HepG2 (cell line): Measurements from ENCODE around the gene CLEC14A. TPM values are rescaled to one million over a fixed set of nuclear protein-coding genes. Genes with fewer than 3 reads are reported as not detected.

Experiments
- ATAC-seq: fragments of 200-7000 bp; cut with Tn5 transposase; 3 replicates; pipeline ENCODE4 v1.9.1; 2020; ENCODE audit warnings: mild to moderate bottlenecking, moderate library complexity
- BruUV-seq: library from RNA; stranded (reverse); fragments of 400-500 nt; replicated peaks from 2 replicates; lab custom pipeline; 2021; lab: Mats Ljungman, UMichigan
- CTCF ChIA-PET: fragments of 300-600 bp; formaldehyde crosslinking; extraction: SDS; loops from one replicate; lab custom pipeline; 2021; ENCODE audit warnings: low total read pairs, inconsistent platforms, low intra/inter-chr PET ratio; lab: Yijun Ruan, JAX
- POLR2A ChIA-PET: fragments of 350-600 bp; sonication (Branson Sonifier 250); formaldehyde crosslinking; loops from one replicate; lab custom pipeline; 2020; ENCODE audit warnings: antibody characterized with exemption, inconsistent platforms; lab: Yijun Ruan, JAX
- DNase-seq: peaks from one replicate; pipeline ENCODE4 v3.0.0-alpha.2; 2015; ENCODE audit warnings: low spot score
- FAIRE-seq: peaks from 3 replicates; lab custom pipeline; 2011; peaks lifted over from hg19 to GRCh38; lab: Jason Lieb, UNC
- H2AFZ ChIP-seq: one replicate; pipeline ENCODE4 v1.6.1; 2011; ENCODE audit warnings: low read length, inconsistent platforms
- H3K27ac ChIP-seq: fragments of 300-600 bp; 3 replicates; pipeline ENCODE4 v1.8.0; 2011; ENCODE audit warnings: mixed run types, mild to moderate bottlenecking, mixed read lengths, low read length, inconsistent platforms; ENCODE audit not compliant: insufficient read depth; ENCODE audit errors: extremely low read length
- H3K27me3 ChIP-seq, 2 experiments: fragments of 200-600 bp in 1 of 2; 2 replicates in 1 of 2; 3 replicates in 1 of 2; pipeline versions ENCODE4 v1.6.0 to v1.8.0; 2011; ENCODE audit warnings: low read length in 2 of 2, mild to moderate bottlenecking in 2 of 2, moderate library complexity in 2 of 2, inconsistent platforms in 1 of 2; ENCODE audit not compliant: insufficient read depth in 2 of 2, control insufficient read depth in 1 of 2
- H3K36me3 ChIP-seq, 2 experiments: fragments of 200-600 bp in 1 of 2; replicated peaks in 1 of 2; 2 replicates in 1 of 2; 3 replicates in 1 of 2; pipeline versions ENCODE4 v1.5.1 to v1.8.0; 2011; ENCODE audit warnings: low read length in 2 of 2, inconsistent platforms in 1 of 2; ENCODE audit not compliant: insufficient read depth in 2 of 2, control insufficient read depth in 1 of 2
- H3K4me1 ChIP-seq: 2 replicates; pipeline ENCODE4 v1.5.1; 2012; ENCODE audit warnings: low read length, inconsistent platforms; ENCODE audit not compliant: insufficient read depth
- H3K4me2 ChIP-seq: 2 replicates; pipeline ENCODE4 v1.6.0; 2011; ENCODE audit warnings: low read depth, low read length, inconsistent platforms
- H3K4me3 ChIP-seq, 3 experiments: fragments of 200-600 bp in 1 of 3; sonication (generic), shearing (Covaris generic) in 1 of 3; replicated peaks in 1 of 3; 2 replicates each; pipeline ENCODE4 v1.5.1; 2011 to 2016; ENCODE audit warnings: low read length in 3 of 3, inconsistent platforms in 2 of 3, low read depth in 2 of 3, mild to moderate bottlenecking in 2 of 3, control low read depth in 1 of 3, mixed read lengths in 1 of 3; ENCODE audit not compliant: insufficient read depth in 1 of 3
- H3K79me2 ChIP-seq: one replicate; pipeline ENCODE4 v1.6.1; 2011; ENCODE audit warnings: low read length, inconsistent platforms; ENCODE audit not compliant: insufficient read depth
- H3K9ac ChIP-seq: 2 replicates; pipeline ENCODE4 v1.6.0; 2011; ENCODE audit warnings: mild to moderate bottlenecking, low read depth, low read length, inconsistent platforms; ENCODE audit not compliant: insufficient read depth
- H3K9me3 ChIP-seq: 2 replicates; pipeline ENCODE4 v1.5.1; 2012; ENCODE audit warnings: mild to moderate bottlenecking, low read length
- H4K20me1 ChIP-seq: 2 replicates; pipeline ENCODE4 v1.6.0; 2011; ENCODE audit warnings: inconsistent platforms, mild to moderate bottlenecking, low read length, moderate library complexity; ENCODE audit not compliant: insufficient read depth
- BHLHE40 ChIP-seq: IDR thresholded peaks from 2 replicates; pipeline ENCODE4 v1.6.1; 2011; ENCODE audit warnings: low read length, improper control_type of control experiment
- DNMT3B ChIP-seq: conservative IDR thresholded peaks from 2 replicates; pipeline ENCODE4 v1.6.1; 2016; ENCODE audit warnings: missing biosample characterization, control low read depth
- DPF2 ChIP-seq: sonication (generic); formaldehyde crosslinking; IDR thresholded peaks from 2 replicates; pipeline ENCODE4 v1.4.0; 2020; ENCODE audit warnings: mild to moderate bottlenecking, low read depth, missing genetic modification reagents, borderline replicate concordance
- FOSL1 ChIP-seq: sonication (generic); formaldehyde crosslinking; IDR thresholded peaks from 2 replicates; pipeline ENCODE4 v1.9.0; 2021; ENCODE audit warnings: missing genetic modification reagents, borderline replicate concordance
- MAFK ChIP-seq, 2 experiments: IDR thresholded peaks in 1 of 2; conservative IDR thresholded peaks in 1 of 2; 2 replicates each; pipeline ENCODE4 v1.6.1; 2011; ENCODE audit warnings: improper control_type of control experiment in 2 of 2, low read length in 2 of 2
- TIGD3 ChIP-seq: sonication (generic); formaldehyde crosslinking; IDR thresholded peaks from 2 replicates; pipeline ENCODE4 v1.5.1; 2020; ENCODE audit warnings: mild to moderate bottlenecking, missing genetic modification reagents, borderline replicate concordance
- TMF1 ChIP-seq: sonication (generic); formaldehyde crosslinking; IDR thresholded peaks from 2 replicates; pipeline ENCODE4 v1.8.1; 2022; ENCODE audit warnings: low read depth, missing genetic modification reagents
- XBP1 ChIP-seq: sonication (generic); formaldehyde crosslinking; IDR thresholded peaks from 2 replicates; pipeline ENCODE4 v1.5.0; 2020; ENCODE audit warnings: missing genetic modification reagents
- ZNF83 ChIP-seq: sonication (generic); formaldehyde crosslinking; IDR thresholded peaks from 2 replicates; pipeline ENCODE4 v1.4.0; 2020; ENCODE audit warnings: missing genetic modification reagents, mild to moderate bottlenecking, borderline replicate concordance
- WGBS: methylation state at CpG from one replicate; pipeline ENCODE4 v1.1.6; 2017; ENCODE audit warnings: low lambda C conversion rate; 5-methylcytosine and 5-hydroxymethylcytosine counted together
- in situ Hi-C: cut with HindIII; loops from 2 replicates; pipeline ENCODE4 v1.10.0; 2017; ENCODE audit warnings: low pct_unique_long_range_greater_than_20kb; ENCODE audit not compliant: extremely low pct_ligation_motif_present
- intact Hi-C: fragments of 100-400 bp; cut with micrococcal nuclease; formaldehyde crosslinking; loops from one replicate; pipeline ENCODE4 v1.10.0; 2022; ENCODE audit not compliant: unreplicated experiment
- polyA plus RNA-seq, 8 experiments: library from polyadenylated mRNA; depleted of rRNA in 3 of 8; stranded (reverse) in 7 of 8; unstranded in 1 of 8; fragments of >200 nt; fragmentation: Illumina TruSeq in 4 of 8; extraction: Trizol in 4 of 8; gene quantifications; 2 replicates each; pipeline versions ENCODE4 v1.2.1 to v1.2.3, GENCODE V29; 2011 to 2016; ENCODE audit warnings: low read depth in 4 of 8, missing spikeins in 1 of 8, mixed read lengths in 1 of 8; ENCODE audit not compliant: insufficient read depth in 1 of 8
- total RNA-seq, 5 experiments: library from RNA; depleted of rRNA; stranded (reverse); fragments of >200 nt; fragmentation: Illumina TruSeq; extraction: Trizol; gene quantifications; 2 replicates each; pipeline ENCODE4 v1.2.3, GENCODE V29; 2016; ENCODE audit warnings: low read depth in 1 of 5
- TF ChIP-seq, protein P1 (sequence below): sonication (generic); formaldehyde crosslinking; IDR thresholded peaks from 2 replicates; pipeline ENCODE4 v1.5.0; 2020; ENCODE audit warnings: missing genetic modification reagents, mild to moderate bottlenecking, borderline replicate concordance
- TF ChIP-seq, protein P2 (sequence below): sonication (generic); formaldehyde crosslinking; conservative IDR thresholded peaks from 2 replicates; pipeline ENCODE4 v1.4.0; 2020; ENCODE audit warnings: mild to moderate bottlenecking, missing genetic modification reagents, moderate library complexity

The CLEC14A gene
- total and polyA plus RNA-seq, 2 of the 13 experiments (the other 11 are each of a cell fraction or from before 2014, with no cell fraction given): not detected

DNA sequence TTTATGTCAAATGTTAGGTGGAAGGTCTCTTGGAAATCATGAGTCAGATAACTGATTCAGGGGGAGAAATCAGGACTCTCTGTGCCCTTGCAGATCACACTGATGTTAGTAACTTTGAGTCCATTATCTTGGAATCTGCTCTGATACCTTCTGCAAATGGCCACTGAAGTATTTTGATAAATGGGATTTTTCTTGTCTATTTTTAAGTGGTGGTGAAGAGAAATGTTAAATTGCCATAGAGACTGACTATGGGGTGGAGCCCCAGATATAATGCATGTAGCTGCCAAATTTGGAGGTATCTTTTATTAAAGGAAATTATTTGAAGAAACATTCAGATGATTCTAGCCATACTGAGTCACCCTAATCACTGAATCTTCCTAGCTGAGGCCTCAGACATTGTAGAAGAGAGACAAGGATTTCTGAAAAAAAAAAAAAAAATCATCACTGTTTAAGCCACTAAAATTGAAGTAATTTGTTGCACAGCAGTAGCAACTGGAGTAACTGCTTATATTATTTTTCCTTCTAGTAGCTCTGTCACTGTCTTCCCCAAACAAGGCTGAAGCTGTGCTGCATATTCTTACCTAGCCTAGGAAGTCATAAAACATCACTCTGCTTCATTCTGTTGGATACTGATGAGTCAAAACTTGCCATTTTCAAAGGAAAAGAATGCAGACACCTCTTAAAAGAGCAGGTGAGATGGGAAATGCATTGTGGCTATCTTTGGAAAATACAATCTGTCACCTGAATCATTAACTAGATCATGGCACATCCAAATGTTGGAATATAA lies 36.0 kb upstream of the CLEC14A start (continued):
- TF ChIP-seq, protein P1, sequence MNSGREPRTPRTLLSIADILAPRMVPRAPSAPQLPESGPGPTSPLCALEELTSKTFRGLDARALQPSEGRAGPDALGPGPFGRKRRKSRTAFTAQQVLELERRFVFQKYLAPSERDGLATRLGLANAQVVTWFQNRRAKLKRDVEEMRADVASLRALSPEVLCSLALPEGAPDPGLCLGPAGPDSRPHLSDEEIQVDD: no peak
- TF ChIP-seq BHLHE40: no peak
- no peak for TF ChIP-seq TMF1 (CRISPR knock-in tag)
- TF ChIP-seq XBP1: no peak
- TF ChIP-seq, all 625 proteins: peak for 0

GRCh38 chr14:38290601-38291188 lies 34.8 kb upstream of the CLEC14A start:
- H3K9ac ChIP-seq: no peak overlapping the region
- BruUV-seq: no TSS peak
- no peak overlapping the region for H3K27ac ChIP-seq
- no peaks in the 10 kb centered on the region for H3K27me3 ChIP-seq
- intact Hi-C loops: no loop called here
- WGBS: 2% methylated on average over 5 of the region's 5 CpGs
- FAIRE-seq: no peak
- no peaks in the 10 kb centered on the region for H3K9me3 ChIP-seq
- no peaks in the 10 kb centered on the region for H3K79me2 ChIP-seq
- peak; percentile 56 for DNase-seq
- H3K4me1 ChIP-seq: no peaks in the 10 kb centered on the region
- CTCF ChIA-PET: no interaction called here
- POLR2A ChIA-PET: no interaction called here
- H2AFZ ChIP-seq: no peak overlapping the region
- H3K4me2 ChIP-seq: no peak overlapping the region
- in situ Hi-C loops: no loop called here
- no peaks in the 10 kb centered on the region for H4K20me1 ChIP-seq
- peak; percentile 86 for ATAC-seq
- H3K36me3 ChIP-seq: no peaks in the 10 kb centered on the region
- H3K4me3 ChIP-seq: no peak overlapping the region
- TF ChIP-seq FOSL1 (no peak), DNMT3B (no peak), MAFK (conservative IDR thresholded peaks at IDR 0.05 in 1 of 2, IDR thresholded peaks at IDR 0.05 in 1 of 2; ENCODE audit: low read length in 2 of 2) (peak; percentile 14 to 21; a peak in 3 of 4 replicates), TIGD3 (CRISPR knock-in tag) (no peak), DPF2 (CRISPR knock-in tag) (no peak), ZNF83 (CRISPR knock-in tag) (no peak)
- TF ChIP-seq, protein P2, sequence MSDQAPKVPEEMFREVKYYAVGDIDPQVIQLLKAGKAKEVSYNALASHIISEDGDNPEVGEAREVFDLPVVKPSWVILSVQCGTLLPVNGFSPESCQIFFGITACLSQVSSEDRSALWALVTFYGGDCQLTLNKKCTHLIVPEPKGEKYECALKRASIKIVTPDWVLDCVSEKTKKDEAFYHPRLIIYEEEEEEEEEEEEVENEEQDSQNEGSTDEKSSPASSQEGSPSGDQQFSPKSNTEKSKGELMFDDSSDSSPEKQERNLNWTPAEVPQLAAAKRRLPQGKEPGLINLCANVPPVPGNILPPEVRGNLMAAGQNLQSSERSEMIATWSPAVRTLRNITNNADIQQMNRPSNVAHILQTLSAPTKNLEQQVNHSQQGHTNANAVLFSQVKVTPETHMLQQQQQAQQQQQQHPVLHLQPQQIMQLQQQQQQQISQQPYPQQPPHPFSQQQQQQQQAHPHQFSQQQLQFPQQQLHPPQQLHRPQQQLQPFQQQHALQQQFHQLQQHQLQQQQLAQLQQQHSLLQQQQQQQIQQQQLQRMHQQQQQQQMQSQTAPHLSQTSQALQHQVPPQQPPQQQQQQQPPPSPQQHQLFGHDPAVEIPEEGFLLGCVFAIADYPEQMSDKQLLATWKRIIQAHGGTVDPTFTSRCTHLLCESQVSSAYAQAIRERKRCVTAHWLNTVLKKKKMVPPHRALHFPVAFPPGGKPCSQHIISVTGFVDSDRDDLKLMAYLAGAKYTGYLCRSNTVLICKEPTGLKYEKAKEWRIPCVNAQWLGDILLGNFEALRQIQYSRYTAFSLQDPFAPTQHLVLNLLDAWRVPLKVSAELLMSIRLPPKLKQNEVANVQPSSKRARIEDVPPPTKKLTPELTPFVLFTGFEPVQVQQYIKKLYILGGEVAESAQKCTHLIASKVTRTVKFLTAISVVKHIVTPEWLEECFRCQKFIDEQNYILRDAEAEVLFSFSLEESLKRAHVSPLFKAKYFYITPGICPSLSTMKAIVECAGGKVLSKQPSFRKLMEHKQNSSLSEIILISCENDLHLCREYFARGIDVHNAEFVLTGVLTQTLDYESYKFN (CRISPR knock-in tag): 0 out of 2 replicates have a peak, but pooled peaks have one; percentile 17
